T follicular helper cell (primary cell): ENCODE measurements around the gene NPAS3.

Source experiments
- DNase-seq: peaks from one replicate; pipeline ENCODE4 v3.0.0-alpha.2; 2020; ENCODE audit warnings: low read depth

Gene NPAS3

GRCh38 chr14:33184587-33184986, 245.9 kb downstream of the NPAS3 start:
- DNase-seq: no peak

GRCh38 chr14:33186656-33187055, 248.0 kb downstream of the NPAS3 start:
- no peak for DNase-seq

- no peak for DNase-seq
Observed at GRCh38 chr14:33188880-33189279, 250.2 kb downstream of the NPAS3 start.

- no peak for DNase-seq
Observed at GRCh38 chr14:33191855-33192254, 253.2 kb downstream of the NPAS3 start.

- DNase-seq: no peak
Observed at GRCh38 chr14:33194551-33194950, 255.9 kb downstream of the NPAS3 start.

GRCh38 chr14:33198684-33199083, 260.0 kb downstream of the NPAS3 start:
- DNase-seq: no peak

GRCh38 chr14:33201116-33201515, 262.4 kb downstream of the NPAS3 start:
- no peak for DNase-seq

- no peak for DNase-seq
Observed at GRCh38 chr14:33206981-33207380, 268.3 kb downstream of the NPAS3 start.

GRCh38 chr14:33207467-33208017, 268.9 kb downstream of the NPAS3 start:
- no peak for DNase-seq

- no peak for DNase-seq
Observed at GRCh38 chr14:33210311-33210710, 271.6 kb downstream of the NPAS3 start.

GRCh38 chr14:33218026-33218425, 279.3 kb downstream of the NPAS3 start:
- no peak for DNase-seq

GRCh38 chr14:33219957-33220356, 281.3 kb downstream of the NPAS3 start:
- DNase-seq: no peak

GRCh38 chr14:33229269-33229929, 290.7 kb downstream of the NPAS3 start:
- no peak for DNase-seq

GRCh38 chr14:33230021-33230420, 291.3 kb downstream of the NPAS3 start:
- no peak for DNase-seq

GRCh38 chr14:33232031-33232430, 293.4 kb downstream of the NPAS3 start:
- no peak for DNase-seq

- no peak for DNase-seq
Observed at GRCh38 chr14:33237115-33237740, 298.5 kb downstream of the NPAS3 start.

GRCh38 chr14:33239465-33239864, 300.8 kb downstream of the NPAS3 start:
- DNase-seq: no peak

- DNase-seq: no peak
Observed at GRCh38 chr14:33240466-33240865, 301.8 kb downstream of the NPAS3 start.

- DNase-seq: no peak
Observed at GRCh38 chr14:33241331-33241730, 302.7 kb downstream of the NPAS3 start.

GRCh38 chr14:33249233-33249820, 310.6 kb downstream of the NPAS3 start:
- no peak for DNase-seq

GRCh38 chr14:33250963-33251362, 312.3 kb downstream of the NPAS3 start:
- DNase-seq: no peak

GRCh38 chr14:33254342-33254741, 315.7 kb downstream of the NPAS3 start:
- no peak for DNase-seq

GRCh38 chr14:33254861-33255395, 316.2 kb downstream of the NPAS3 start:
- DNase-seq: no peak
